ENCODE data around the gene PODXL2. TPM values are rescaled to one million over a fixed set of nuclear protein-coding genes. Genes with fewer than 3 reads are reported as not detected.
A peak's percentile ranks its signal among the peaks of the same experiment; 100 is the strongest.

PODXL2 gene
- total RNA-seq, 2 experiments from 2014 or later: 1.3 to 1.7 TPM

GRCh38 chr3:127669541-127670228 is 40.7 kb downstream of the PODXL2 start:
- no peak for DNase-seq
- H3K4me1 Mint-ChIP-seq: peaks cover 12% of the 10 kb centered on the region
- H3K36me3 Mint-ChIP-seq: no peaks in the 10 kb centered on the region
- no peak overlapping the region for H3K27ac Mint-ChIP-seq
- no peak overlapping the region for H3K4me3 Mint-ChIP-seq
- H3K9me3 Mint-ChIP-seq: no peaks in the 10 kb centered on the region
- no peaks in the 10 kb centered on the region for H3K27me3 Mint-ChIP-seq

- no peaks in the 10 kb centered on the region for H3K36me3 Mint-ChIP-seq
- H3K27ac Mint-ChIP-seq: no peak overlapping the region
- no peaks in the 10 kb centered on the region for H3K27me3 Mint-ChIP-seq
- H3K9me3 Mint-ChIP-seq: no peaks in the 10 kb centered on the region
- H3K4me3 Mint-ChIP-seq: no peak overlapping the region
- H3K4me1 Mint-ChIP-seq: peaks cover 16% of the 10 kb centered on the region
- DNase-seq: no peak
Measured at GRCh38 chr3:127670229-127670559, 41.2 kb downstream of the PODXL2 start.

- Mint-ChIP-seq H3K27me3 (no peaks in the 10 kb centered on the region), H3K9me3 (no peaks in the 10 kb centered on the region), H3K27ac (no peak overlapping the region), H3K4me1 (peaks cover 17% of the 10 kb centered on the region), H3K4me3 (peak overlapping the region; percentile 90), H3K36me3 (no peaks in the 10 kb centered on the region)
- DNase-seq: no peak
Measured at GRCh38 chr3:127670761-127671522, 42.0 kb downstream of the PODXL2 start.

GRCh38 chr3:127671523-127672428 is 42.8 kb downstream of the PODXL2 start:
- H3K4me3 Mint-ChIP-seq: peak overlapping the region; percentile 90
- H3K36me3 Mint-ChIP-seq: no peaks in the 10 kb centered on the region
- peak; percentile 40 for DNase-seq
- H3K4me1 Mint-ChIP-seq: peaks cover 19% of the 10 kb centered on the region
- H3K27me3 Mint-ChIP-seq: no peaks in the 10 kb centered on the region
- H3K27ac Mint-ChIP-seq: peak overlapping the region; percentile 96
- no peaks in the 10 kb centered on the region for H3K9me3 Mint-ChIP-seq

GRCh38 chr3:127672429-127673190 is 43.6 kb downstream of the PODXL2 start, which contains the start of gene ABTB1:
Gene ABTB1, plus strand, starts transcription at chr3:127672952. Its CDS starts 74 bp downstream, at chr3:127673026.
- Mint-ChIP-seq H3K4me3 (peak within 1 kb of the TSS; percentile 90), H3K36me3 (no peaks in the 10 kb centered on the region), H3K4me1 (peaks cover 19% of the 10 kb centered on the region), H3K27me3 (no peaks in the 10 kb centered on the region), H3K27ac (peak within 1 kb of the TSS; percentile 96), H3K9me3 (no peaks in the 10 kb centered on the region)
- DNase-seq: peak; percentile 88

GRCh38 chr3:127673191-127674100 is 44.5 kb downstream of the PODXL2 start:
- Mint-ChIP-seq H3K9me3 (no peaks in the 10 kb centered on the region), H3K4me3 (peak overlapping the region; percentile 80), H3K4me1 (peaks cover 19% of the 10 kb centered on the region), H3K36me3 (no peaks in the 10 kb centered on the region), H3K27me3 (no peaks in the 10 kb centered on the region), H3K27ac (peak overlapping the region; percentile 60)
- peak; percentile 67 for DNase-seq

- Mint-ChIP-seq H3K27me3 (no peaks in the 10 kb centered on the region), H3K36me3 (no peaks in the 10 kb centered on the region), H3K4me1 (peaks cover 19% of the 10 kb centered on the region), H3K27ac (peak overlapping the region; percentile 64), H3K4me3 (peak overlapping the region; percentile 80), H3K9me3 (no peaks in the 10 kb centered on the region)
- no peak for DNase-seq
Measured at GRCh38 chr3:127674101-127674721, 45.2 kb downstream of the PODXL2 start.

- Mint-ChIP-seq H3K9me3 (no peaks in the 10 kb centered on the region), H3K4me1 (peaks cover 19% of the 10 kb centered on the region), H3K4me3 (peak overlapping the region; percentile 15), H3K27me3 (no peaks in the 10 kb centered on the region), H3K36me3 (no peaks in the 10 kb centered on the region), H3K27ac (peak overlapping the region; percentile 64)
- no peak for DNase-seq
Measured at GRCh38 chr3:127674790-127675189, 45.8 kb downstream of the PODXL2 start.

- Mint-ChIP-seq H3K27ac (no peak overlapping the region), H3K9me3 (no peaks in the 10 kb centered on the region), H3K27me3 (no peaks in the 10 kb centered on the region), H3K4me1 (peaks cover 19% of the 10 kb centered on the region), H3K36me3 (no peaks in the 10 kb centered on the region), H3K4me3 (no peak overlapping the region)
- DNase-seq: no peak
Measured at GRCh38 chr3:127675651-127676391, 46.8 kb downstream of the PODXL2 start.

GRCh38 chr3:127676456-127676855 is 47.5 kb downstream of the PODXL2 start:
- Mint-ChIP-seq H3K4me1 (peaks cover 20% of the 10 kb centered on the region), H3K9me3 (no peaks in the 10 kb centered on the region), H3K27me3 (no peaks in the 10 kb centered on the region), H3K27ac (no peak overlapping the region), H3K4me3 (no peak overlapping the region), H3K36me3 (no peaks in the 10 kb centered on the region)
- DNase-seq: no peak

GRCh38 chr3:127676921-127677351 is 48.0 kb downstream of the PODXL2 start:
- Mint-ChIP-seq H3K9me3 (no peaks in the 10 kb centered on the region), H3K36me3 (no peaks in the 10 kb centered on the region), H3K4me3 (no peak overlapping the region), H3K27ac (no peak overlapping the region), H3K4me1 (peaks cover 22% of the 10 kb centered on the region), H3K27me3 (no peaks in the 10 kb centered on the region)
- DNase-seq: no peak

GRCh38 chr3:127677541-127678314 is 48.7 kb downstream of the PODXL2 start:
- no peak for DNase-seq
- Mint-ChIP-seq H3K4me1 (peaks cover 22% of the 10 kb centered on the region), H3K27me3 (no peaks in the 10 kb centered on the region), H3K27ac (no peak overlapping the region), H3K36me3 (no peaks in the 10 kb centered on the region), H3K9me3 (no peaks in the 10 kb centered on the region), H3K4me3 (no peak overlapping the region)
